ENCODE measurements around the gene FSTL3. TPM values are rescaled to one million over a fixed set of nuclear protein-coding genes. Genes with fewer than 3 reads are reported as not detected.

FSTL3 gene
- 43.2 and 92.6 TPM in 2 replicates for total RNA-seq

GRCh38 chr19:676339-677105 lies at the start of gene FSTL3:
FSTL3 (plus strand) TSS chr19:676392; CDS start chr19:676424, 32 bp downstream.

GRCh38 chr19:633068-633785 lies 43.0 kb upstream of the FSTL3 start, which contains the start of gene POLRMT:
POLRMT (minus strand) TSS chr19:633537; CDS start chr19:633512, 25 bp downstream.

DNA sequence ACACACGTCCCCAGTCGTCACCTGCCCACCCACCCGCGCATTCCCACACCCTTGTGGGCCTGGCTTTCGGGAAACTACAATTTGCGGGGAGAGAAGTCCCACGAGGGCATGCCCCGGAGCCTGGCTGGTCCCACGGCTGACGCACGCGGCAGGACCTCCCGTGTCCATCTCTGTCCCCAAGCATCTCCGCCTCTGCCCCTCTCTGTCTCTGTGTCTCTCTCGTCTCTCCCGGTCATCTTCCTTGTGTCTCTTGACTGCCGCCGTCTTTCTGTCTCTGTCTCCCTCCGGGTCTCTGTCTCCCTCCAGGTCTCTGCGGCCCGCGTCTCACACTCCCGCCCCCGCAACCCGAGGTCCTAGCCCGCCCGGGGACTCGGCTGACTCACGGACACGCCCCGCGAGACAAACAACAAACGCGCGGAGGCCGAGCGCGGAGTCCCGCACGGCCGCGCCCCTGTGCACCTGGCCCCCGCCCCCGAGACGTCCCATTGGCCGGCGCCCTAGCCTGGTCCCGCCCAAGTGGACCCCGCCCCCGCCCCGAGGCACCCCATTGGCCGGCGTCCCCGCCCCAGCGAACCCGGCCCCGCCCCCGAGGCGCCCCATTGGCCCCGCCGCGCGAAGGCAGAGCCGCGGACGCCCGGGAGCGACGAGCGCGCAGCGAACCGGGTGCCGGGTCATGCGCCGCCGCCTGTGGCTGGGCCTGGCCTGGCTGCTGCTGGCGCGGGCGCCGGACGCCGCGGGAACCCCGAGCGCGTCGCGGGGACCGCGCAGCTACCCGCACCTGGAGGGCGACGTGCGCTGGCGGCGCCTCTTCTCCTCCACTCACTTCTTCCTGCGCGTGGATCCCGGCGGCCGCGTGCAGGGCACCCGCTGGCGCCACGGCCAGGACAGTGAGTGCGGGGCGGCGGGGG lies 36.7 kb upstream of the FSTL3 start, which contains the start of gene FGF22:
FGF22 (plus strand) TSS at position 627 of the 908 bp plus-strand sequence; CDS start at position 674, 47 bp downstream.

DNA sequence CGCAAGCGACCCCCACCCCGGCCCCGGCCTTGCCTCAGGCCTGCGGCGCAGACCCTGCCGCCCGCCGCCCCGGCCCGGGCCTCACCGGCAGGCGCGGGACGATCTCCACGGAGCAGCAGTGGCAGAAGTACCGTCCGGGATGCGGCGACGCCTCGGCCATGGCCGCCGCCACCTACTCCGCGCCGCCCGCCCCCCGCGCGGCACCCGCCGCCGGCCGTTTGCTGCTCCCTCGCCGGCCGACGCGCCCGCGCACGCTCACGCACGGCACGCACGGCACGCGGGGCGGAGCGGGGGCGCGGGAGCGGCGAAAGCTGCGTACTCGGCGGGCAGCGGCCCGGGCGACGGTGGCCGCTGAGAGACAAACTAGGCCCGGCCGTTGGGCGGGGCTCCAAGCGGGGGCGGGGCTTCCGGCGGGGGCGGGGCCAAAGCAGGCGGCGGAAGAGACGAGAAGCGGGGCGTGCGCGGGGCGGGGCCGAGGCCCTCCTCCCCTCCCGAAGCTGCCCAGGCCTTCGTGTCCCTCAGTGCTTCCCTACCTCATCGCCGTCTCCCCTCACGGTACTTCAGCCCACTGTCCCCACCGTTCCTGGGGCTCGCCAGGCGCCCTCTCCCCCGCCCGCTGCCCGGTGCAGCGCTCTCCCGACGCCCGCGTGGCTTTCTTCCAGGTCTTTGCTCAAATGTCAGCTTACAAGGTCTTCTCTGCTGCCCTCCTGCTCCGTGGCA lies 13.1 kb upstream of the FSTL3 start, which contains the start of gene RNF126:
RNF126 (minus strand) TSS at position 253 of the 720 bp plus-strand sequence; CDS start at position 160, 93 bp downstream.

GRCh38 chr19:695352-695949 lies 19.3 kb downstream of the FSTL3 start, which contains the start of gene PRSS57:
PRSS57 (minus strand) TSS chr19:695452; CDS start chr19:695430, 22 bp downstream.

GRCh38 chr19:708154-709143 lies 32.3 kb downstream of the FSTL3 start, which contains the start of gene PALM:
PALM (plus strand) TSS chr19:708935; CDS start chr19:709147, 212 bp downstream.

Other genes with a start within 250 kb of the FSTL3 start
- gene SHC2, start 215.4 kb upstream of the FSTL3 start, total RNA-seq: 1.1 and 1.3 TPM in 2 replicates
- gene MADCAM1, start 179.9 kb upstream of the FSTL3 start, total RNA-seq: 0.14 and 0.28 TPM in 2 replicates
- 30.2 and 31.9 TPM in 2 replicates for gene TPGS1, start 168.9 kb upstream of the FSTL3 start, total RNA-seq
- 69.8 and 75.4 TPM in 2 replicates for gene CDC34, start 144.6 kb upstream of the FSTL3 start, total RNA-seq
- 0.28 TPM in 1 of 2 replicates, not detected in the other for gene GZMM, start 132.3 kb upstream of the FSTL3 start, total RNA-seq
- gene BSG, start 103.8 kb upstream of the FSTL3 start, total RNA-seq: 296 and 318 TPM in 2 replicates
- 0.71 and 1.3 TPM in 2 replicates for gene HCN2, start 86.5 kb upstream of the FSTL3 start, total RNA-seq
- 15.2 and 19.7 TPM in 2 replicates for gene POLRMT, start 42.9 kb upstream of the FSTL3 start, total RNA-seq
- gene FGF22, start 36.5 kb upstream of the FSTL3 start, total RNA-seq: under 0.01 and 0.09 TPM in 2 replicates
- gene RNF126, start 13.2 kb upstream of the FSTL3 start, total RNA-seq: 15.1 and 15.2 TPM in 2 replicates
- not detected in 2 replicates for gene PRSS57, start 19.1 kb downstream of the FSTL3 start, total RNA-seq
- gene PALM, start 32.5 kb downstream of the FSTL3 start, total RNA-seq: 4.8 and 15.6 TPM in 2 replicates
- gene MISP, start 74.7 kb downstream of the FSTL3 start, total RNA-seq: 0.18 and 0.28 TPM in 2 replicates
- gene PTBP1, start 121.1 kb downstream of the FSTL3 start, total RNA-seq: 65.2 and 67.6 TPM in 2 replicates
- 0.57 and 1.1 TPM in 2 replicates for gene PLPPR3, start 145.6 kb downstream of the FSTL3 start, total RNA-seq
- 0.18 TPM in 1 of 2 replicates, not detected in the other for gene AZU1, start 151.4 kb downstream of the FSTL3 start, total RNA-seq
- not detected in 2 replicates for gene PRTN3, start 164.6 kb downstream of the FSTL3 start, total RNA-seq
- 0.46 and 0.85 TPM in 2 replicates for gene ELANE, start 175.9 kb downstream of the FSTL3 start, total RNA-seq
- gene CFD, start 183.3 kb downstream of the FSTL3 start, total RNA-seq: 61.8 and 93.7 TPM in 2 replicates
- gene MED16, start 216.8 kb downstream of the FSTL3 start, total RNA-seq: 16.4 and 21.4 TPM in 2 replicates
- gene RNU6-9, start 217.1 kb downstream of the FSTL3 start, total RNA-seq: not detected in 2 replicates
- 18.1 and 18.3 TPM in 2 replicates for gene R3HDM4, start 236.8 kb downstream of the FSTL3 start, total RNA-seq
- under 0.01 TPM in 1 of 2 replicates, not detected in the other for gene KISS1R, start 240.9 kb downstream of the FSTL3 start, total RNA-seq
- 16.9 and 22.2 TPM in 2 replicates for gene ARID3A, start 249.6 kb downstream of the FSTL3 start, total RNA-seq

All from smooth muscle cell of bladder (primary cell).